ENCODE results near the gene C11orf98. TPM values are rescaled to one million over a fixed set of nuclear protein-coding genes. Genes with fewer than 3 reads are reported as not detected.

Gene C11orf98
- total RNA-seq, 2 experiments from 2014 or later = 14.3 to 18.5 TPM

- Mint-ChIP-seq H3K27me3 (peaks cover 11% of the 10 kb centered on the region), H3K4me1 (ENCODE audit: low read depth) (peaks cover 2% of the 10 kb centered on the region), H3K4me3 (no peak within 1 kb of the TSS), H3K9me3 (no peaks in the 10 kb centered on the region), H3K36me3 (ENCODE audit: low read depth) (peaks cover 26% of the 10 kb centered on the region), H3K27ac (no peak within 1 kb of the TSS)
- Histone ChIP-seq H3K4me3 (ENCODE audit: low read length) (no peak within 1 kb of the TSS), H3K27me3 (ENCODE audit: control insufficient read depth in 1 of 2, insufficient read depth in 2 of 2, low read length in 2 of 2) (peaks cover 10 to 11% of the 10 kb centered on the region in 2 experiments), H3K9me3 (ENCODE audit: control insufficient read depth in 1 of 2, insufficient read depth in 1 of 2, low read length in 2 of 2) (peaks cover 0 to 6% of the 10 kb centered on the region in 2 experiments), H3K27ac (ENCODE audit: low read depth in 1 of 2, low read length in 2 of 2) (no peak within 1 kb of the TSS), H3K36me3 (ENCODE audit: insufficient read depth, low read length) (peaks cover 24% of the 10 kb centered on the region), H3K4me1 (ENCODE audit: insufficient read depth, low read length) (peaks cover under 1% of the 10 kb centered on the region)
- TF ChIP-seq, protein P1, sequence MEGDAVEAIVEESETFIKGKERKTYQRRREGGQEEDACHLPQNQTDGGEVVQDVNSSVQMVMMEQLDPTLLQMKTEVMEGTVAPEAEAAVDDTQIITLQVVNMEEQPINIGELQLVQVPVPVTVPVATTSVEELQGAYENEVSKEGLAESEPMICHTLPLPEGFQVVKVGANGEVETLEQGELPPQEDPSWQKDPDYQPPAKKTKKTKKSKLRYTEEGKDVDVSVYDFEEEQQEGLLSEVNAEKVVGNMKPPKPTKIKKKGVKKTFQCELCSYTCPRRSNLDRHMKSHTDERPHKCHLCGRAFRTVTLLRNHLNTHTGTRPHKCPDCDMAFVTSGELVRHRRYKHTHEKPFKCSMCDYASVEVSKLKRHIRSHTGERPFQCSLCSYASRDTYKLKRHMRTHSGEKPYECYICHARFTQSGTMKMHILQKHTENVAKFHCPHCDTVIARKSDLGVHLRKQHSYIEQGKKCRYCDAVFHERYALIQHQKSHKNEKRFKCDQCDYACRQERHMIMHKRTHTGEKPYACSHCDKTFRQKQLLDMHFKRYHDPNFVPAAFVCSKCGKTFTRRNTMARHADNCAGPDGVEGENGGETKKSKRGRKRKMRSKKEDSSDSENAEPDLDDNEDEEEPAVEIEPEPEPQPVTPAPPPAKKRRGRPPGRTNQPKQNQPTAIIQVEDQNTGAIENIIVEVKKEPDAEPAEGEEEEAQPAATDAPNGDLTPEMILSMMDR (IDR thresholded peaks at IDR 0.05) = no peak
- DNase-seq (no peak), ATAC-seq (ENCODE audit: poor library complexity) (no peak)
- CTCF ChIA-PET = interaction anchor here (0.9 to 1.8 kb wide), 3 partner anchors 9 to 265 kb away, joined by 4 to 5 read pairs (median 4); no protein-coding TSS in a partner anchor
- POLR2A ChIA-PET = interaction anchor here (1.3 to 2.0 kb wide), 3 partner anchors 25 to 166 kb away, joined by 5 to 8 read pairs (median 5); partner anchors contain the start of genes C11orf98, CSKMT and TUT1
- intact Hi-C loops (cut with DNase I, micrococcal nuclease) = no loop called here
Observed at GRCh38 chr11:62689421-62690183, 24.6 kb upstream of the C11orf98 start, which contains the start of gene LRRN4CL. Gene LRRN4CL, minus strand, starts transcription at chr11:62689530. Its CDS starts 1,022 bp downstream, at chr11:62688508.

- DNase-seq = no peak
- H3K27me3 Mint-ChIP-seq = peaks cover 11% of the 10 kb centered on the region
- no peaks in the 10 kb centered on the region for H3K4me1 Mint-ChIP-seq (ENCODE audit: low read depth)
- H3K36me3 Mint-ChIP-seq (ENCODE audit: low read depth) = peaks cover 22% of the 10 kb centered on the region
- H3K27me3 ChIP-seq (ENCODE audit: control insufficient read depth in 1 of 2, insufficient read depth in 2 of 2, low read length in 2 of 2) = peaks cover 10 to 11% of the 10 kb centered on the region in 2 experiments
- H3K9me3 Mint-ChIP-seq = no peaks in the 10 kb centered on the region
- intact Hi-C loops (cut with DNase I, micrococcal nuclease) = no loop called here
- ChIA-PET CTCF (interaction anchor here (0.9 kb wide), 1 partner anchor 8 kb away, joined by 4 read pairs; no protein-coding TSS in a partner anchor), POLR2A (interaction anchor here (1.0 to 1.6 kb wide), 2 partner anchors 18 to 23 kb away, joined by 3 to 5 read pairs; partner anchors contain the start of genes C11orf98 and CSKMT)
- H3K36me3 ChIP-seq (ENCODE audit: insufficient read depth, low read length) = peaks cover 24% of the 10 kb centered on the region
- no peak overlapping the region for H3K4me3 ChIP-seq (ENCODE audit: low read length)
- H3K9me3 ChIP-seq (ENCODE audit: control insufficient read depth in 1 of 2, insufficient read depth in 1 of 2, low read length in 2 of 2) = peaks cover 0 to 6% of the 10 kb centered on the region in 2 experiments
- TF ChIP-seq, protein P1 (IDR thresholded peaks at IDR 0.05) = no peak
- no peak overlapping the region for H3K27ac ChIP-seq (ENCODE audit: low read depth in 1 of 2, low read length in 2 of 2)
- no peak overlapping the region for H3K4me3 Mint-ChIP-seq
- no peak overlapping the region for H3K27ac Mint-ChIP-seq
- no peaks in the 10 kb centered on the region for H3K4me1 ChIP-seq (ENCODE audit: insufficient read depth, low read length)
- no peak for ATAC-seq (ENCODE audit: poor library complexity)
Observed at GRCh38 chr11:62688491-62688890, 23.5 kb upstream of the C11orf98 start.

GRCh38 chr11:62687508-62688396 is 22.7 kb upstream of the C11orf98 start:
- TF ChIP-seq, protein P1 (IDR thresholded peaks at IDR 0.05) = no peak
- Mint-ChIP-seq H3K4me1 (ENCODE audit: low read depth) (no peaks in the 10 kb centered on the region), H3K27me3 (peaks cover 11% of the 10 kb centered on the region), H3K9me3 (no peaks in the 10 kb centered on the region), H3K4me3 (no peak overlapping the region), H3K27ac (no peak overlapping the region), H3K36me3 (ENCODE audit: low read depth) (peaks cover 19% of the 10 kb centered on the region)
- H3K4me1 ChIP-seq (ENCODE audit: insufficient read depth, low read length) = no peaks in the 10 kb centered on the region
- no peak overlapping the region for H3K4me3 ChIP-seq (ENCODE audit: low read length)
- H3K36me3 ChIP-seq (ENCODE audit: insufficient read depth, low read length) = peaks cover 21% of the 10 kb centered on the region
- intact Hi-C loops (cut with DNase I, micrococcal nuclease) = no loop called here
- POLR2A ChIA-PET = interaction anchor here (1.0 to 1.6 kb wide), 3 partner anchors 18 to 35 kb away, joined by 3 to 5 read pairs (median 3); partner anchors contain the start of genes C11orf98, CSKMT and INTS5
- CTCF ChIA-PET = no interaction called here
- peaks cover 10 to 11% of the 10 kb centered on the region in 2 experiments for H3K27me3 ChIP-seq (ENCODE audit: control insufficient read depth in 1 of 2, insufficient read depth in 2 of 2, low read length in 2 of 2)
- H3K27ac ChIP-seq (ENCODE audit: low read depth in 1 of 2, low read length in 2 of 2) = no peak overlapping the region
- H3K9me3 ChIP-seq (ENCODE audit: control insufficient read depth in 1 of 2, insufficient read depth in 1 of 2, low read length in 2 of 2) = peaks cover 0 to 6% of the 10 kb centered on the region in 2 experiments
- ATAC-seq (ENCODE audit: poor library complexity) = no peak
- DNase-seq = no peak

Measured in CD4-positive, alpha-beta T cell (primary cell).